Chondrocyte (in vitro differentiated cells): ENCODE measurements around the gene KIAA1328. TPM values are rescaled to one million over a fixed set of nuclear protein-coding genes. Genes with fewer than 3 reads are reported as not detected.

Source experiments
- DNase-seq: peaks from one replicate; pipeline ENCODE4 v3.0.0; 2021; ENCODE audit warnings: mixed read lengths, low spot score
- H3K27ac Mint-ChIP-seq: one replicate; pipeline ENCODE4 v1.8.0; 2021; ENCODE audit warnings: mild to moderate bottlenecking, moderate library complexity, mixed read lengths; ENCODE audit not compliant: unreplicated experiment
- H3K27me3 Mint-ChIP-seq: 2 replicates; pipeline ENCODE4 v1.8.0; 2021; ENCODE audit warnings: low read depth, mixed read lengths
- H3K36me3 Mint-ChIP-seq: 2 replicates; pipeline ENCODE4 v1.8.0; 2021; ENCODE audit warnings: low read depth, mixed read lengths
- H3K4me1 Mint-ChIP-seq: 2 replicates; pipeline ENCODE4 v1.8.0; 2021; ENCODE audit warnings: low read depth, mild to moderate bottlenecking, mixed read lengths
- H3K4me3 Mint-ChIP-seq: one replicate; pipeline ENCODE4 v1.8.0; 2021; ENCODE audit warnings: mild to moderate bottlenecking, moderate library complexity, mixed read lengths; ENCODE audit not compliant: unreplicated experiment
- H3K9me3 Mint-ChIP-seq: 2 replicates; pipeline ENCODE4 v1.8.0; 2021; ENCODE audit warnings: low read depth, mixed read lengths
- total RNA-seq: library from RNA; stranded (reverse); gene quantifications from 3 replicates; pipeline ENCODE4 v1.2.1, GENCODE V29; 2021
- TF ChIP-seq, protein P1 (sequence below): fragments of 200-600 bp; sonication (generic); IDR thresholded peaks from 2 replicates; pipeline ENCODE4 v1.5.0; 2021; ENCODE audit warnings: antibody characterized with exemption, mild to moderate bottlenecking, moderate library complexity

Gene KIAA1328
- total RNA-seq, 1 donor from 2014 or later, result 6.3 TPM

- no peaks in the 10 kb centered on the region for H3K27me3 Mint-ChIP-seq
Observed at GRCh38 chr18:37222999-37223378, 394.1 kb downstream of the KIAA1328 start.

GRCh38 chr18:37225279-37225678 lies 396.4 kb downstream of the KIAA1328 start:
- H3K27me3 Mint-ChIP-seq, result no peaks in the 10 kb centered on the region

More at GRCh38 chr18:37222999-37223378, 394.1 kb downstream of the KIAA1328 start:
- no peak overlapping the region for H3K4me3 Mint-ChIP-seq
- DNase-seq, result no peak
- H3K4me1 Mint-ChIP-seq, result peaks cover 7% of the 10 kb centered on the region
- H3K9me3 Mint-ChIP-seq, result peaks cover 3% of the 10 kb centered on the region
- H3K36me3 Mint-ChIP-seq, result peaks cover 2% of the 10 kb centered on the region
- TF ChIP-seq, protein P1, sequence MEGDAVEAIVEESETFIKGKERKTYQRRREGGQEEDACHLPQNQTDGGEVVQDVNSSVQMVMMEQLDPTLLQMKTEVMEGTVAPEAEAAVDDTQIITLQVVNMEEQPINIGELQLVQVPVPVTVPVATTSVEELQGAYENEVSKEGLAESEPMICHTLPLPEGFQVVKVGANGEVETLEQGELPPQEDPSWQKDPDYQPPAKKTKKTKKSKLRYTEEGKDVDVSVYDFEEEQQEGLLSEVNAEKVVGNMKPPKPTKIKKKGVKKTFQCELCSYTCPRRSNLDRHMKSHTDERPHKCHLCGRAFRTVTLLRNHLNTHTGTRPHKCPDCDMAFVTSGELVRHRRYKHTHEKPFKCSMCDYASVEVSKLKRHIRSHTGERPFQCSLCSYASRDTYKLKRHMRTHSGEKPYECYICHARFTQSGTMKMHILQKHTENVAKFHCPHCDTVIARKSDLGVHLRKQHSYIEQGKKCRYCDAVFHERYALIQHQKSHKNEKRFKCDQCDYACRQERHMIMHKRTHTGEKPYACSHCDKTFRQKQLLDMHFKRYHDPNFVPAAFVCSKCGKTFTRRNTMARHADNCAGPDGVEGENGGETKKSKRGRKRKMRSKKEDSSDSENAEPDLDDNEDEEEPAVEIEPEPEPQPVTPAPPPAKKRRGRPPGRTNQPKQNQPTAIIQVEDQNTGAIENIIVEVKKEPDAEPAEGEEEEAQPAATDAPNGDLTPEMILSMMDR, result no peak
- no peak overlapping the region for H3K27ac Mint-ChIP-seq

DNA sequence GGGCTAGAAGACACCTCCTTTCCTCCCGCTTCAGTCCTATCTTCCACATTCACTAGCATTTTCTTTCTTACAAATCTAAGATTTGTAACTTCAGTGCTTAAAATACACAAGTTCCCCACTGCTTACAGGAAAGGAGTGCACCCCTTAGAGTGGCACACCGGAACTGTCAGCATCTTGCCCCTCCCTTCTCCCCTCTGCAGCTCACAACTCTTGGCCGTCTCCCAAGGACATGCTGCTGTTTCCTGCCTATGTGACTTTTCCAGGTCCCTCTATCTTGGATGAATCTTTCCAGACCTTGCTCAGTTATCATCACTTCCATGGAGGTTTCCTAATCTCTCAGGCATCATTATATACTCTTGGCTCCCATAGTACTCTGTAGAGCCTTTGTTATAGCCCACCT lies 401.8 kb downstream of the KIAA1328 start:
- Mint-ChIP-seq H3K4me1 (peaks cover 4% of the 10 kb centered on the region), H3K27me3 (no peaks in the 10 kb centered on the region), H3K9me3 (peaks cover 3% of the 10 kb centered on the region), H3K27ac (no peak overlapping the region), H3K36me3 (peaks cover 2% of the 10 kb centered on the region), H3K4me3 (no peak overlapping the region)
- TF ChIP-seq, protein P1, result no peak
- DNase-seq, result no peak

More at GRCh38 chr18:37225279-37225678, 396.4 kb downstream of the KIAA1328 start:
- peaks cover 3% of the 10 kb centered on the region for H3K9me3 Mint-ChIP-seq
- no peak overlapping the region for H3K4me3 Mint-ChIP-seq
- DNase-seq, result no peak
- peaks cover 7% of the 10 kb centered on the region for H3K4me1 Mint-ChIP-seq
- H3K27ac Mint-ChIP-seq, result no peak overlapping the region
- peaks cover 3% of the 10 kb centered on the region for H3K36me3 Mint-ChIP-seq
- TF ChIP-seq, protein P1, result no peak

GRCh38 chr18:37231251-37231650 lies 402.3 kb downstream of the KIAA1328 start:
- H3K4me3 Mint-ChIP-seq, result no peak overlapping the region
- no peak for DNase-seq
- TF ChIP-seq, protein P1, result no peak
- peaks cover 2% of the 10 kb centered on the region for H3K36me3 Mint-ChIP-seq
- H3K4me1 Mint-ChIP-seq, result peaks cover 4% of the 10 kb centered on the region
- H3K27ac Mint-ChIP-seq, result no peak overlapping the region
- peaks cover 3% of the 10 kb centered on the region for H3K9me3 Mint-ChIP-seq
- H3K27me3 Mint-ChIP-seq, result no peaks in the 10 kb centered on the region

GRCh38 chr18:37235583-37235982 lies 406.7 kb downstream of the KIAA1328 start:
- H3K36me3 Mint-ChIP-seq, result peaks cover 2% of the 10 kb centered on the region
- DNase-seq, result no peak
- no peak overlapping the region for H3K4me3 Mint-ChIP-seq
- TF ChIP-seq, protein P1, result no peak
- peaks cover 4% of the 10 kb centered on the region for H3K4me1 Mint-ChIP-seq
- no peak overlapping the region for H3K27ac Mint-ChIP-seq
- H3K9me3 Mint-ChIP-seq, result no peaks in the 10 kb centered on the region
- H3K27me3 Mint-ChIP-seq, result no peaks in the 10 kb centered on the region
